ENCODE data around the gene ACP2.

DNA sequence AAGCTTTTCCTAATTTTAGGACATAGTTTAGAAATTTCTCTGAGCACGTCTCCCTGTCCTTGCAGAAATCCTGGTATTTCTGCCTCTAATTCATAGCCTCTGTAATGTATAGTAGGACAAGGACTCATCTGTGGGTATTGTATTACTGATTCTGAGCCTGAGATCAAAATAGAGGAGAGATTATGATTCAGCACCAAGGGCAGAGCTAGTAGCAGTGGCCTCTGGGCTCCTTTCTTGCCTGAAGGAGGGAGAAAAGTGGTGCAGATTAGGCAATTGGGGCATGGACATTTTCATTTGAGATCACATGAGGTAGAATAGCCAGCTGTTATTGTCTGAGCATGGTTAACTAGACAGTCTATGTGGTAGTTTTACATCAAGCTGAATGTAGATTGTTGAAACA, 24.1 kb upstream of the ACP2 start:
- TF ChIP-seq CTCF (IDR thresholded peaks at IDR 0.05; ENCODE audit: poor library complexity), result no peak
- no peak for TF ChIP-seq EZH2phosphoT487 (IDR thresholded peaks at IDR 0.05; ENCODE audit: low read depth, severe bottlenecking, unreplicated experiment)
- TF ChIP-seq EZH2 (IDR thresholded peaks at IDR 0.05; ENCODE audit: borderline replicate concordance), result no peak

Data from hepatocyte (in vitro differentiated cells).